IMR-90 (cell line): ENCODE data around the gene C10orf105.

Source experiments
- SMC3 ChIP-seq: fragments of 150-350 bp; IDR thresholded peaks from 2 replicates; pipeline ENCODE4 v1.6.1; 2016; ENCODE audit warnings: low read depth, mild to moderate bottlenecking, antibody characterized with exemption, low read length, moderate library complexity
- TF ChIP-seq, protein P1 (sequence below): conservative IDR thresholded peaks from 2 replicates; pipeline ENCODE4 v1.5.1; 2012; ENCODE audit warnings: mild to moderate bottlenecking, low read depth, low read length, improper control_type of control experiment

DNA sequence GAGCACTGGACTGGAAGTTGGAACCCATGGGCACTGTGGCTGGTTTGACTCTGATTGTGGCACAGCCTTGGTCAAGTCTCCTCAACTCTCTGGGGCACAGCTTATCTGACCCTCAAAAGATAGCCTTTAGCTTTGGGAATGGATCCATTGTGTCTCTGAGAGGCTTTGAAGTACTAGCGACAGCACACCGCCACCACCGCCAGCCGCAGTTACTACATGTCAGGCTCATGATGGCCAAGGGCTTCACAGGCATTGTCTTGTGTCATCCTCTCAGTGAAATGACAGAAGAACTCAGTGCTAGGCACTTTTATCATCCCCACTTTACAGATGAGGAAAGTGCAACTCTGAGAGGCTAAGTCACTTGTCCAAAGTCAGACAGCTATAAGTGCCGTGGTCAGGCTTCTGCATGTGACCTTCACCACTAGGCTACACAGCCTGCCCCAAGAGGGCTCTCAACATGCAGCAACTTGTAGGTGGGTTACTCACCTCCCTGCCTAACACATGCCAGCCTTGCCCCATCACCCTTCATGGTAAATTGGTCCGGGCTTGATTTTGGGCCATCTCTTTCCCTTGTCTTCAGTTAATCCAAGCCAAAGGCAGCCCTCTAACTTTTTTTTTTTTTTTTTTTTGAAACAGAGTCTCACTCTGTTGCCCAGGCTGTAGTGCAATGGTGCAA lies 44.1 kb downstream of the C10orf105 start:
- TF ChIP-seq, protein P1, sequence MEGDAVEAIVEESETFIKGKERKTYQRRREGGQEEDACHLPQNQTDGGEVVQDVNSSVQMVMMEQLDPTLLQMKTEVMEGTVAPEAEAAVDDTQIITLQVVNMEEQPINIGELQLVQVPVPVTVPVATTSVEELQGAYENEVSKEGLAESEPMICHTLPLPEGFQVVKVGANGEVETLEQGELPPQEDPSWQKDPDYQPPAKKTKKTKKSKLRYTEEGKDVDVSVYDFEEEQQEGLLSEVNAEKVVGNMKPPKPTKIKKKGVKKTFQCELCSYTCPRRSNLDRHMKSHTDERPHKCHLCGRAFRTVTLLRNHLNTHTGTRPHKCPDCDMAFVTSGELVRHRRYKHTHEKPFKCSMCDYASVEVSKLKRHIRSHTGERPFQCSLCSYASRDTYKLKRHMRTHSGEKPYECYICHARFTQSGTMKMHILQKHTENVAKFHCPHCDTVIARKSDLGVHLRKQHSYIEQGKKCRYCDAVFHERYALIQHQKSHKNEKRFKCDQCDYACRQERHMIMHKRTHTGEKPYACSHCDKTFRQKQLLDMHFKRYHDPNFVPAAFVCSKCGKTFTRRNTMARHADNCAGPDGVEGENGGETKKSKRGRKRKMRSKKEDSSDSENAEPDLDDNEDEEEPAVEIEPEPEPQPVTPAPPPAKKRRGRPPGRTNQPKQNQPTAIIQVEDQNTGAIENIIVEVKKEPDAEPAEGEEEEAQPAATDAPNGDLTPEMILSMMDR = no peak
- no peak for TF ChIP-seq SMC3
